K562 (cell line): ENCODE results near the gene NUSAP1. TPM values are rescaled to one million over a fixed set of nuclear protein-coding genes. Genes with fewer than 3 reads are reported as not detected.
A peak's percentile ranks its signal among the peaks of the same experiment; 100 is the strongest.

ENCODE experiments used
- ATAC-seq: fragments of 200-7000 bp; cut with Tn5 transposase; 3 replicates; pipeline ENCODE4 v1.9.1; 2020; ENCODE audit warnings: moderate library complexity
- BruUV-seq: library from RNA; stranded (reverse); fragments of 400-500 nt; replicated peaks from 2 replicates; lab custom pipeline; 2021; lab: Mats Ljungman, UMichigan
- CTCF ChIA-PET: fragments of 300-600 bp; formaldehyde crosslinking; extraction: SDS; loops from one replicate; lab custom pipeline; 2021; ENCODE audit warnings: low intra/inter-chr PET ratio; lab: Yijun Ruan, JAX
- POLR2A ChIA-PET: fragments of 300-600, 350-650 bp; sonication (Branson Sonifier 250); formaldehyde crosslinking; extraction: SDS; loops from one replicate; lab custom pipeline; 2021; ENCODE audit warnings: antibody characterized with exemption, inconsistent platforms; lab: Yijun Ruan, JAX
- DNase-seq, 4 experiments: peaks; one replicate each; pipeline versions ENCODE4 v3.0.0 to v3.0.0-alpha.2; 2011 to 2018; ENCODE audit warnings: low spot score in 3 of 4, mixed read lengths in 3 of 4; ENCODE audit errors: extremely low read depth in 1 of 4
- FAIRE-seq: peaks from 2 replicates; lab custom pipeline; 2011; peaks lifted over from hg19 to GRCh38; lab: Jason Lieb, UNC
- H2AFZ ChIP-seq: 2 replicates; pipeline ENCODE4 v1.6.0; 2011; ENCODE audit warnings: low read depth, low read length, control low read depth, inconsistent platforms
- H3K27ac ChIP-seq: fragments of 200-600 bp; 3 replicates; pipeline ENCODE4 v1.8.0; 2011; ENCODE audit warnings: low read depth, mild to moderate bottlenecking, control low read depth, inconsistent platforms, low read length, moderate library complexity, mixed read lengths; ENCODE audit errors: extremely low read depth
- H3K27me3 ChIP-seq, 2 experiments: fragments of 300-600 bp in 1 of 2; 2 replicates in 1 of 2; 3 replicates in 1 of 2; pipeline versions ENCODE4 v1.6.0 to v1.8.0; 2011; ENCODE audit warnings: inconsistent platforms in 2 of 2, low read length in 2 of 2, mild to moderate bottlenecking in 1 of 2, mixed read lengths in 1 of 2, moderate library complexity in 1 of 2; ENCODE audit not compliant: control insufficient read depth in 2 of 2, insufficient read depth in 2 of 2
- H3K36me3 ChIP-seq: fragments of 300-600 bp; 3 replicates; pipeline ENCODE4 v1.8.0; 2011; ENCODE audit warnings: mild to moderate bottlenecking, low read length, inconsistent platforms; ENCODE audit not compliant: control insufficient read depth, insufficient read depth
- H3K4me1 ChIP-seq, 2 experiments: fragments of 200-600 bp in 1 of 2; replicated peaks in 1 of 2; 2 replicates in 1 of 2; 3 replicates in 1 of 2; pipeline versions ENCODE4 v1.5.1 to v1.8.0; 2011; ENCODE audit warnings: inconsistent platforms in 2 of 2, low read length in 2 of 2, mild to moderate bottlenecking in 1 of 2, mixed read lengths in 1 of 2, moderate library complexity in 1 of 2; ENCODE audit not compliant: control insufficient read depth in 2 of 2, insufficient read depth in 2 of 2
- H3K4me2 ChIP-seq: 2 replicates; pipeline ENCODE4 v1.6.1; 2011; ENCODE audit warnings: low read length, control low read depth, inconsistent platforms, mixed read lengths; ENCODE audit not compliant: insufficient read depth
- H3K4me3 ChIP-seq: fragments of 200-600 bp; sonication (generic), shearing (Covaris generic); 2 replicates; pipeline ENCODE4 v1.5.1; 2016; ENCODE audit warnings: control low read depth, inconsistent platforms
- H3K79me2 ChIP-seq: fragments of 200-600 bp; 3 replicates; pipeline ENCODE4 v1.8.0; 2011; ENCODE audit warnings: low read length, inconsistent platforms; ENCODE audit not compliant: control insufficient read depth, insufficient read depth
- H3K9ac ChIP-seq, 2 experiments: 2 replicates each; pipeline versions ENCODE4 v1.6.0 to v1.6.1; 2011; ENCODE audit warnings: low read depth in 2 of 2, low read length in 2 of 2, control low read depth in 1 of 2, inconsistent platforms in 1 of 2, mild to moderate bottlenecking in 1 of 2, mixed read lengths in 1 of 2; ENCODE audit not compliant: insufficient read depth in 1 of 2
- H3K9me1 ChIP-seq: one replicate; pipeline ENCODE4 v1.6.0; 2011; ENCODE audit warnings: inconsistent platforms, mild to moderate bottlenecking, low read length, moderate library complexity; ENCODE audit not compliant: control insufficient read depth, insufficient read depth
- H3K9me3 ChIP-seq: replicated peaks from 2 replicates; pipeline ENCODE4 v1.5.1; 2011; ENCODE audit warnings: low read depth, low read length, inconsistent platforms; ENCODE audit not compliant: control insufficient read depth, insufficient read depth
- H4K20me1 ChIP-seq: replicated peaks from 2 replicates; pipeline ENCODE4 v1.6.1; 2011; ENCODE audit warnings: low read length, inconsistent platforms, mixed read lengths; ENCODE audit not compliant: control insufficient read depth, insufficient read depth
- NFIC ChIP-seq: fragments of 450-650 bp; IDR thresholded peaks from 2 replicates; pipeline ENCODE4 v1.6.1; 2017; ENCODE audit warnings: mild to moderate bottlenecking, inconsistent platforms
- POLR2A ChIP-seq: fragments of 450-650 bp; conservative IDR thresholded peaks from 2 replicates; pipeline ENCODE4 v1.6.1; 2016
- POLR2B ChIP-seq: fragments of 450-650 bp; IDR thresholded peaks from 2 replicates; pipeline ENCODE4 v1.6.1; 2018; ENCODE audit warnings: low read depth; ENCODE audit not compliant: partially characterized antibody
- STAT5A ChIP-seq: IDR thresholded peaks from 2 replicates; pipeline ENCODE4 v1.6.1; 2012; ENCODE audit warnings: low read length, inconsistent platforms, borderline replicate concordance
- ZNF699 ChIP-seq: fragments of 250-450 bp; sonication (Bioruptor Pico); IDR thresholded peaks from 2 replicates; pipeline ENCODE4 v1.8.0; 2021; ENCODE audit warnings: mild to moderate bottlenecking, moderate library complexity; ENCODE audit not compliant: insufficient replicate concordance
- WGBS: fragments of 100-300 bp; shearing (Covaris generic); methylation state at CpG from one replicate; pipeline ENCODE4 v1.1.6; 2016; ENCODE audit warnings: low coverage, mixed read lengths; ENCODE audit not compliant: insufficient coverage; ENCODE audit errors: missing lambda C conversion rate; 5-methylcytosine and 5-hydroxymethylcytosine counted together
- in situ Hi-C: fragments of 300-500 bp; cut with MboI; formaldehyde crosslinking; loops from 4 replicates; pipeline ENCODE4 v1.15.0; 2018; ENCODE audit warnings: inconsistent platforms, mixed read lengths
- intact Hi-C: fragments of 100-400 bp; cut with micrococcal nuclease; formaldehyde crosslinking; loops from 2 replicates; pipeline ENCODE4 v1.14.2; 2022
- polyA plus RNA-seq, 8 experiments: library from polyadenylated mRNA; depleted of rRNA in 4 of 8; stranded (reverse) in 5 of 8; unstranded in 3 of 8; fragments of >200 nt; fragmentation: Nextera tagmentation in 2 of 8; fragmentation: Illumina TruSeq in 1 of 8; extraction: Ambion mirVana in 2 of 8; extraction: Trizol in 1 of 8; gene quantifications; 2 replicates each; pipeline versions ENCODE4 v1.2.1 to v1.2.3, GENCODE V29; 2011 to 2014; ENCODE audit warnings: inconsistent platforms in 1 of 8, missing spikeins in 1 of 8
- total RNA-seq, 7 experiments: library from RNA; depleted of rRNA in 6 of 7; stranded (reverse); fragments of >200 nt in 6 of 7; fragmentation: Illumina TruSeq in 2 of 7; extraction: Trizol in 2 of 7; gene quantifications; 2 replicates each; pipeline versions ENCODE4 v1.2.1 to v1.2.3, GENCODE V29; 2011 to 2021; ENCODE audit warnings: low replicate concordance in 1 of 7

NUSAP1 gene
- total and polyA plus RNA-seq, 9 of the 15 experiments (the other 6 are each of a cell fraction or from before 2014, with no cell fraction given): 119 to 266 (median 227) TPM

GRCh38 chr15:41354371-41354770 is 21.7 kb downstream of the NUSAP1 start:
- H3K36me3 ChIP-seq: peaks cover 86% of the 10 kb centered on the region
- no peaks in the 10 kb centered on the region for H4K20me1 ChIP-seq
- POLR2A ChIA-PET: interaction anchor here (1.1 to 1.3 kb wide), 3 partner anchors 11 to 159 kb away, joined by 3 read pairs; partner anchors contain the start of genes LTK and OIP5
- H3K4me1 ChIP-seq: no peaks in the 10 kb centered on the region
- FAIRE-seq: no peak
- in situ Hi-C loops (no loop called here), intact Hi-C loops (no loop called here)
- no peak for ATAC-seq
- WGBS: 94% methylated on average over 10 of the region's 10 CpGs
- no peak for DNase-seq
- H3K27ac ChIP-seq: no peak overlapping the region
- H3K4me2 ChIP-seq: no peak overlapping the region
- no TSS peak for BruUV-seq
- no peaks in the 10 kb centered on the region for H3K79me2 ChIP-seq
- TF ChIP-seq ZNF699 (CRISPR knock-in tag) (no peak), POLR2B (peak; percentile 36), POLR2A (peak; percentile 33)
- no peak overlapping the region for H3K4me3 ChIP-seq
- H3K27me3 ChIP-seq: no peaks in the 10 kb centered on the region
- H2AFZ ChIP-seq: no peak overlapping the region
- no peak overlapping the region for H3K9ac ChIP-seq
- H3K9me3 ChIP-seq: no peaks in the 10 kb centered on the region
- no peaks in the 10 kb centered on the region for H3K9me1 ChIP-seq
- CTCF ChIA-PET: no interaction called here

GRCh38 chr15:41367418-41367817 is 34.7 kb downstream of the NUSAP1 start:
- no peak overlapping the region for H3K4me2 ChIP-seq
- no peaks in the 10 kb centered on the region for H3K4me1 ChIP-seq
- H4K20me1 ChIP-seq: no peaks in the 10 kb centered on the region
- peak overlapping the region in 1 of 2 experiments; percentile 47; a peak in 1 of 4 replicates for H3K9ac ChIP-seq
- H3K79me2 ChIP-seq: no peaks in the 10 kb centered on the region
- in situ Hi-C loops (no loop called here), intact Hi-C loops (no loop called here)
- ChIA-PET POLR2A (interaction anchor here (0.6 kb wide), 1 partner anchor 35 kb away, joined by 3 read pairs; the partner anchor contains the start of gene OIP5), CTCF (no interaction called here)
- H3K27me3 ChIP-seq: no peaks in the 10 kb centered on the region
- no peaks in the 10 kb centered on the region for H3K9me1 ChIP-seq
- 93% methylated on average over 3 of the region's 3 CpGs for WGBS
- ATAC-seq: no peak; the same call in 2 of the 3 replicates
- H3K36me3 ChIP-seq: peaks cover 84% of the 10 kb centered on the region
- no peak overlapping the region for H3K4me3 ChIP-seq
- BruUV-seq: no TSS peak
- DNase-seq: no peak
- no peak overlapping the region for H2AFZ ChIP-seq
- H3K27ac ChIP-seq: no peak overlapping the region
- TF ChIP-seq STAT5A: no peak
- peak; percentile 48 for TF ChIP-seq NFIC
- H3K9me3 ChIP-seq: no peaks in the 10 kb centered on the region
- no peak for FAIRE-seq
